Hepatocyte (in vitro differentiated cells): ENCODE data around the gene TEX14.

ENCODE experiments used
- EZH2 ChIP-seq: fragments of 200-600 bp; sonication (generic); IDR thresholded peaks from 2 replicates; pipeline ENCODE4 v1.6.1; 2016; ENCODE audit warnings: antibody characterized with exemption, mild to moderate bottlenecking, borderline replicate concordance
- TF ChIP-seq, protein P1 (sequence below): fragments of 200-600 bp; sonication (generic); IDR thresholded peaks from 2 replicates; pipeline ENCODE4 v1.5.1; 2016; ENCODE audit warnings: antibody characterized with exemption, mild to moderate bottlenecking; ENCODE audit not compliant: poor library complexity

DNA sequence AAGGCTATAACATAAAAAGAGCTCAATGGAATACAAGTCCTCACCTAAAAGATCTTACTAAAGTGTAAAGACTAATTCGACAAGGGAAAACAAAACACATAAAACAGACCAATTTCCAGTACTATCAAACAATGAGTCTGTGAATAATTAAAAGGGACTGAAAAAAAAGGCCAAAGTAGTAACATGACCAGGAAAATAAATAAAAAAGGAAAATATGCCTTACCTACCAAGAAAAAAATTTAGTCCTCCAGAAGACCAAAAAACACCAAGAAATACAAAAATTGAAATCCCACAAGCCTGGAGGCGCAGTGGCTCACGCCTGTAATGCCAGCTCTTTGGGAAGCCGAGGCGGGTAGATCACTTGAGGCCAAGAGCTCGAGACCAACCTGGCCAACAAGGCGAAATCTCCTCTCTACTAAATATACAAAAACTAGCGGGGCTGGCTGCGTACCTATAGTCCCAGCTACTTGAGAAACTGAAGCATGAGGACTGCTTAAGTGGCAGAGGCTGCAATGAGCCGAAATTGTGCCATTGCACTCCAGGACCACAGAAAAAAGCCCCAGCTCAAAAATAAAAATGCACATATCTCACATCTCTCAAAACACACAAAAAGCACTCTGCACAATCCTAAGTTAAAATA, 60.8 kb downstream of the TEX14 start:
- TF ChIP-seq EZH2: no peak
- TF ChIP-seq, protein P1, sequence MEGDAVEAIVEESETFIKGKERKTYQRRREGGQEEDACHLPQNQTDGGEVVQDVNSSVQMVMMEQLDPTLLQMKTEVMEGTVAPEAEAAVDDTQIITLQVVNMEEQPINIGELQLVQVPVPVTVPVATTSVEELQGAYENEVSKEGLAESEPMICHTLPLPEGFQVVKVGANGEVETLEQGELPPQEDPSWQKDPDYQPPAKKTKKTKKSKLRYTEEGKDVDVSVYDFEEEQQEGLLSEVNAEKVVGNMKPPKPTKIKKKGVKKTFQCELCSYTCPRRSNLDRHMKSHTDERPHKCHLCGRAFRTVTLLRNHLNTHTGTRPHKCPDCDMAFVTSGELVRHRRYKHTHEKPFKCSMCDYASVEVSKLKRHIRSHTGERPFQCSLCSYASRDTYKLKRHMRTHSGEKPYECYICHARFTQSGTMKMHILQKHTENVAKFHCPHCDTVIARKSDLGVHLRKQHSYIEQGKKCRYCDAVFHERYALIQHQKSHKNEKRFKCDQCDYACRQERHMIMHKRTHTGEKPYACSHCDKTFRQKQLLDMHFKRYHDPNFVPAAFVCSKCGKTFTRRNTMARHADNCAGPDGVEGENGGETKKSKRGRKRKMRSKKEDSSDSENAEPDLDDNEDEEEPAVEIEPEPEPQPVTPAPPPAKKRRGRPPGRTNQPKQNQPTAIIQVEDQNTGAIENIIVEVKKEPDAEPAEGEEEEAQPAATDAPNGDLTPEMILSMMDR: no peak
